ENCODE data around the gene GPM6B.

GPM6B gene

GRCh38 chrX:13721371-13721770 is 95.5 kb downstream of the GPM6B start:
- DNase-seq: no peak

All from fibroblast of skin of right quadriceps (primary cell).